ENCODE measurements around the gene RUNX3. TPM values are rescaled to one million over a fixed set of nuclear protein-coding genes. Genes with fewer than 3 reads are reported as not detected.

RUNX3 gene
- total and polyA plus RNA-seq, 2 of the 8 experiments (the other 6 are each of a cell fraction or from before 2014, with no cell fraction given) = 0.62 to 0.82 TPM

DNA sequence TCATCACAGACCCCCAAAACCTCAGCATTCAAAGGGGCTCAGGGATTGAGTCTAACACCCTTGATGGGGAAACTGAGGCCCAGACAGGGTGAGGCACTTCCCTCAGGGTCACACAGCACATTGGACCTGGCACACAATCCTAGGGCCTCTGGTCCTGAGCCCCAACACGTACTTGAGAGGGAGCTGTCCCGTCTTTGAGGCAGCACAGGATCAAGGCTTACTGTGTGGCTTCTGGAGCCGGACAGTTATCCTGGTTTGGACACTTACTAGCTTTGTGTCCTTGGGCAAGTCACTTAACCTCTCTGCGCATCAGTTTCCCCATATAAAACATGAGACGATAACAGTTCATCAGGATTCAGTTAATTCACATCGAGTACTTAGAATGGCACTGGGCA lies 26.5 kb downstream of the RUNX3 start:
- H2AK5ac ChIP-seq (ENCODE audit: low read depth, low read length) = no peak overlapping the region
- H3K56ac ChIP-seq (replicated peaks; ENCODE audit: insufficient read length, low read depth, low read length) = no peak overlapping the region
- no peak overlapping the region for H3K4me2 ChIP-seq (ENCODE audit: insufficient read depth in 1 of 2, low read depth in 2 of 2, low read length in 2 of 2)
- no peaks in the 10 kb centered on the region for H3K79me2 ChIP-seq (ENCODE audit: control insufficient read depth in 1 of 2, insufficient read depth in 2 of 2, low read length in 2 of 2)
- H2BK20ac ChIP-seq (ENCODE audit: low read length) = no peak overlapping the region
- no peaks in the 10 kb centered on the region for H3K27me3 ChIP-seq (replicated peaks in 1 of 4; ENCODE audit: control insufficient read depth in 3 of 4, extremely low read depth in 1 of 4, insufficient read depth in 3 of 4, low read length in 3 of 4)
- H3K14ac ChIP-seq (ENCODE audit: insufficient read length) = no peak overlapping the region
- H3K4me1 ChIP-seq (replicated peaks in 1 of 4; ENCODE audit: control insufficient read depth in 3 of 4, insufficient read depth in 4 of 4, low read length in 3 of 4) = no peaks in the 10 kb centered on the region; a peak in 2 of 7 replicates
- FAIRE-seq = no peak
- H4K5ac ChIP-seq (ENCODE audit: insufficient read length, low read depth, low read length) = no peak overlapping the region
- H3K9me3 ChIP-seq (ENCODE audit: insufficient read depth in 2 of 2, low read depth in 1 of 2, low read length in 1 of 2) = no peaks in the 10 kb centered on the region
- no peaks in the 10 kb centered on the region for H3K23me2 ChIP-seq (ENCODE audit: low read depth, low read length)
- no peak overlapping the region for H2BK15ac ChIP-seq (ENCODE audit: low read length)
- POLR2A ChIA-PET (ENCODE audit: partially characterized antibody) = no interaction called here
- H3K27ac ChIP-seq (ENCODE audit: low read depth, low read length) = no peak overlapping the region
- no peak overlapping the region for H4K91ac ChIP-seq (replicated peaks; ENCODE audit: insufficient read length, low read length)
- no peak overlapping the region for H4K8ac ChIP-seq (ENCODE audit: extremely low read depth, insufficient read depth, low read length)
- no peak overlapping the region for H3K4ac ChIP-seq (replicated peaks; ENCODE audit: insufficient read length, low read depth, low read length)
- no peak overlapping the region for H2AFZ ChIP-seq (ENCODE audit: low read length)
- H3K4me3 ChIP-seq (ENCODE audit: extremely low read depth in 1 of 4, insufficient read depth in 2 of 4, low read depth in 3 of 4, low read length in 4 of 4) = no peak overlapping the region
- H3K23ac ChIP-seq (ENCODE audit: insufficient read length) = no peak overlapping the region
- WGBS, 2 experiments (ENCODE audit: extremely low coverage in 1 of 2, insufficient coverage in 1 of 2, insufficient read length in 1 of 2, insufficient replicate concordance in 2 of 2, low coverage in 1 of 2, low lambda C conversion rate in 2 of 2, missing lambda C conversion rate in 1 of 2) = 91% methylated on average over 6 of the region's 6 CpGs; no CpG with 5 or more reads in 1 of the 2 experiments
- DNase-seq (ENCODE audit: low read depth in 1 of 2, low spot score in 2 of 2) = peak in 1 of 2 experiments; percentile 36
- TF ChIP-seq TAF7 (optimal IDR thresholded peaks at IDR 0.05; ENCODE audit: borderline replicate concordance, low read depth, low read length) (no peak), RBBP5 (IDR thresholded peaks at IDR 0.05; ENCODE audit: borderline replicate concordance, low read depth, low read length) (no peak), BACH1 (IDR thresholded peaks at IDR 0.05; ENCODE audit: low read length) (no peak), POLR2A (IDR thresholded peaks at IDR 0.05; ENCODE audit: control extremely low read depth in 1 of 2, low read depth in 2 of 2, low read length in 2 of 2) (no peak), TEAD4 (IDR thresholded peaks at IDR 0.05; ENCODE audit: low read depth, low read length) (no peak), TAF1 (IDR thresholded peaks at IDR 0.05; ENCODE audit: low read depth, low read length) (no peak), EZH2 (IDR thresholded peaks at IDR 0.05; ENCODE audit: low read depth, low read length, severe bottlenecking) (no peak), BRCA1 (IDR thresholded peaks at IDR 0.05; ENCODE audit: low read depth, low read length) (no peak), GABPA (IDR thresholded peaks at IDR 0.05; ENCODE audit: borderline replicate concordance, insufficient read depth, low read length) (no peak), RAD21 (IDR thresholded peaks at IDR 0.05 in 1 of 2, conservative IDR thresholded peaks at IDR 0.05 in 1 of 2; ENCODE audit: low read depth in 2 of 2, low read length in 2 of 2) (no peak), YY1 (IDR thresholded peaks at IDR 0.05; ENCODE audit: low read depth, low read length) (no peak), TCF12 (IDR thresholded peaks at IDR 0.05; ENCODE audit: low read depth, low read length) (no peak), TBP (IDR thresholded peaks at IDR 0.05; ENCODE audit: low read depth, low read length) (no peak), CHD1 (IDR thresholded peaks at IDR 0.05; ENCODE audit: low read depth, low read length) (no peak)
- TF ChIP-seq, protein P1, sequence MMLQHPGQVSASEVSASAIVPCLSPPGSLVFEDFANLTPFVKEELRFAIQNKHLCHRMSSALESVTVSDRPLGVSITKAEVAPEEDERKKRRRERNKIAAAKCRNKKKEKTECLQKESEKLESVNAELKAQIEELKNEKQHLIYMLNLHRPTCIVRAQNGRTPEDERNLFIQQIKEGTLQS (IDR thresholded peaks at IDR 0.05; ENCODE audit: insufficient read depth, low read depth, low read length) = no peak
- H2BK120ac ChIP-seq (replicated peaks; ENCODE audit: low read depth, low read length) = no peak overlapping the region
- no peak overlapping the region for H3K9ac ChIP-seq (replicated peaks in 1 of 4; ENCODE audit: extremely low read depth in 1 of 4, low read depth in 3 of 4, low read length in 3 of 4)
- CTCF ChIA-PET (ENCODE audit: partially characterized antibody) = interaction anchor here (1.1 kb wide), 1 partner anchor 73 kb away, joined by 3 read pairs; no protein-coding TSS in a partner anchor
- H2BK5ac ChIP-seq (ENCODE audit: low read depth, low read length) = no peak overlapping the region; the same call in 1 of the 2 replicates
- H3K36me3 ChIP-seq (ENCODE audit: control insufficient read depth in 2 of 4, insufficient read depth in 4 of 4, low read length in 3 of 4) = no peaks in the 10 kb centered on the region
- H3K18ac ChIP-seq (ENCODE audit: extremely low read depth, low read length) = no peak overlapping the region
- H2BK12ac ChIP-seq (ENCODE audit: low read depth, low read length) = no peak overlapping the region
- no peaks in the 10 kb centered on the region for H3K79me1 ChIP-seq (ENCODE audit: low read depth, low read length)
- H4K20me1 ChIP-seq (replicated peaks in 1 of 2; ENCODE audit: control insufficient read depth in 1 of 2, insufficient read depth in 2 of 2, low read length in 2 of 2) = no peaks in the 10 kb centered on the region

Measured in H1 (cell line).